Activated T-helper 1 cell treated with anti-CD3 and anti-CD28 coated beads, Interleukin-2, amount 50 U/mL, for 16 hours (primary cell): Measurements from ENCODE around the gene BRPF1.
"Not testable (repeated sequence)": the region's sequence is repeated elsewhere in the genome, so short reads cannot be mapped to it uniquely, and the experiment has no call there.

Experiments used
- DNase-seq, 2 donors: peaks; one replicate each; pipeline ENCODE4 v3.0.0-alpha.2; 2020; ENCODE audit warnings: low read depth in 1 of 2, low spot score in 1 of 2

The BRPF1 gene

GRCh38 chr3:9767418-9767817, 35.9 kb downstream of the BRPF1 start:
- DNase-seq, result no peak

GRCh38 chr3:9768141-9768775, 36.7 kb downstream of the BRPF1 start:
- DNase-seq, result no peak

- no peak for DNase-seq
These were observed 37.5 kb downstream of the BRPF1 start for GRCh38 chr3:9769012-9769411.

GRCh38 chr3:9769426-9770275, 38.1 kb downstream of the BRPF1 start, which contains the start of gene CAMK1:
TSS of gene CAMK1 (minus strand) at chr3:9769947. CDS start at chr3:9767749, 2,198 bp downstream.
- DNase-seq, result peak; percentile 23 to 42

GRCh38 chr3:9770276-9770812, 38.8 kb downstream of the BRPF1 start:
- no peak for DNase-seq

GRCh38 chr3:9771007-9771406, 39.5 kb downstream of the BRPF1 start:
- DNase-seq, result not testable (repeated sequence)

GRCh38 chr3:9776896-9777693, 45.6 kb downstream of the BRPF1 start:
- DNase-seq, result no peak

GRCh38 chr3:9777694-9778021, 46.1 kb downstream of the BRPF1 start:
- no peak for DNase-seq

- DNase-seq, result peak in 1 of 2 donors; percentile 27
These were observed 46.9 kb downstream of the BRPF1 start for GRCh38 chr3:9778143-9779074.

GRCh38 chr3:9779075-9779593, 47.6 kb downstream of the BRPF1 start:
- DNase-seq, result no peak

GRCh38 chr3:9779721-9780457, 48.4 kb downstream of the BRPF1 start:
- DNase-seq, result no peak

GRCh38 chr3:9780458-9780812, 48.9 kb downstream of the BRPF1 start:
- DNase-seq, result no peak

- no peak for DNase-seq
These were observed 49.4 kb downstream of the BRPF1 start for GRCh38 chr3:9780910-9781309.

GRCh38 chr3:9781551-9781950, 50.0 kb downstream of the BRPF1 start:
- DNase-seq, result no peak

- DNase-seq, result no peak
These were observed 50.6 kb downstream of the BRPF1 start for GRCh38 chr3:9781978-9782603.

GRCh38 chr3:9782770-9783169, 51.2 kb downstream of the BRPF1 start:
- DNase-seq, result no peak

GRCh38 chr3:9783954-9784353, 52.4 kb downstream of the BRPF1 start:
- DNase-seq, result no peak

- DNase-seq, result no peak
These were observed 53.4 kb downstream of the BRPF1 start for GRCh38 chr3:9784965-9785364.

GRCh38 chr3:9785602-9786001, 54.1 kb downstream of the BRPF1 start:
- no peak for DNase-seq
